NT2/D1 (cell line): ENCODE data around the gene ATXN10.

Experiments
- YY1 ChIP-seq: IDR thresholded peaks from 2 replicates; pipeline ENCODE4 v1.6.1; 2011; ENCODE audit not compliant: insufficient read length, insufficient read depth
- ZNF274 ChIP-seq: IDR thresholded peaks from 2 replicates; pipeline ENCODE4 v1.6.1; 2011; ENCODE audit warnings: mild to moderate bottlenecking, low read depth, low read length

DNA sequence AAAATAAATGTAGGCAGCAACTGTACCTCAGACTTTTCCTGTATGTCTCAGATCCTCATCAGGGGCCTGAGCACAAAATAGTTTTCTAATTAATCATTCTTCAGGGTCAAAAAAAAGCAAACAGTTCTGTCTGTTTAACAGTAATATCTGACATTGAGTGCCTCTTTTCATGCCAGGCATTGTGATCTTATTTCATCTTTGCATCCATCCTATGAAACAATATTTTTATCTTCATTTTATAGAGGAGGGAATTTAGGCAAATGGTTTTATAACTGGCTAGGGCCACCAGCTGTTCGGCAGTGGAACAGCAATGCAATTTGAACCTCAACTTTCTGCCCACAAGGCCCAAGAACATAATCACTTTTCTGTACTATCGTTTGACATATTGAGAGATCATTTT is 159.8 kb downstream of the ATXN10 start:
- TF ChIP-seq YY1 (no peak), ZNF274 (no peak)
